ENCODE measurements around the gene SNTG2. TPM values are rescaled to one million over a fixed set of nuclear protein-coding genes. Genes with fewer than 3 reads are reported as not detected.

SNTG2 gene
- total and polyA plus RNA-seq, 2 experiments from 2014 or later: 0.66 to 1.0 TPM

DNA sequence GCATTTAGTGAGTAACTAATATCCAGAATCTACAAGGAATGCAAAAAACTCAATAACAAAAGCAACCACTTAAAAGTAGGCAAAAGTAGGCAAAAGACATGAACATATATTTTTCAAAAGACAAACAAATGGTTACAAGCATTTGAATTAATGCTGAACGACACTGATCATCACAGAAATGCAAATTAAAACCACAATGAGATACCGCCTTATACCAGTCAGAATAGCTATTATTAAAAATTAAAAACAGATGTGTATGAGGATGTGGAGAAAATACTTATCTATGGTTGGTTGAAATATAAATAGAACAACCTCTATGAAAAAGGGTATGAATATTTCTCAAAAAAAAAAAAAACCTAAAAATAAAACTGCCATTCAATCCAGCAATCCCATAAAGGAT lies 51.7 kb downstream of the SNTG2 start:
- TF ChIP-seq, protein P1, sequence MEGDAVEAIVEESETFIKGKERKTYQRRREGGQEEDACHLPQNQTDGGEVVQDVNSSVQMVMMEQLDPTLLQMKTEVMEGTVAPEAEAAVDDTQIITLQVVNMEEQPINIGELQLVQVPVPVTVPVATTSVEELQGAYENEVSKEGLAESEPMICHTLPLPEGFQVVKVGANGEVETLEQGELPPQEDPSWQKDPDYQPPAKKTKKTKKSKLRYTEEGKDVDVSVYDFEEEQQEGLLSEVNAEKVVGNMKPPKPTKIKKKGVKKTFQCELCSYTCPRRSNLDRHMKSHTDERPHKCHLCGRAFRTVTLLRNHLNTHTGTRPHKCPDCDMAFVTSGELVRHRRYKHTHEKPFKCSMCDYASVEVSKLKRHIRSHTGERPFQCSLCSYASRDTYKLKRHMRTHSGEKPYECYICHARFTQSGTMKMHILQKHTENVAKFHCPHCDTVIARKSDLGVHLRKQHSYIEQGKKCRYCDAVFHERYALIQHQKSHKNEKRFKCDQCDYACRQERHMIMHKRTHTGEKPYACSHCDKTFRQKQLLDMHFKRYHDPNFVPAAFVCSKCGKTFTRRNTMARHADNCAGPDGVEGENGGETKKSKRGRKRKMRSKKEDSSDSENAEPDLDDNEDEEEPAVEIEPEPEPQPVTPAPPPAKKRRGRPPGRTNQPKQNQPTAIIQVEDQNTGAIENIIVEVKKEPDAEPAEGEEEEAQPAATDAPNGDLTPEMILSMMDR (IDR thresholded peaks at IDR 0.05; ENCODE audit: low read depth, low read length): no peak
- Histone ChIP-seq H3K27ac (no peak overlapping the region), H3K36me3 (no peaks in the 10 kb centered on the region), H3K4me3 (no peak overlapping the region), H3K4me1 (ENCODE audit: low read depth) (no peaks in the 10 kb centered on the region), H3K9me3 (ENCODE audit: low read depth) (no peaks in the 10 kb centered on the region), H3K27me3 (no peaks in the 10 kb centered on the region)
- DNase-seq (ENCODE audit: low read depth in 1 of 2, low spot score in 1 of 2): no peak

DNA sequence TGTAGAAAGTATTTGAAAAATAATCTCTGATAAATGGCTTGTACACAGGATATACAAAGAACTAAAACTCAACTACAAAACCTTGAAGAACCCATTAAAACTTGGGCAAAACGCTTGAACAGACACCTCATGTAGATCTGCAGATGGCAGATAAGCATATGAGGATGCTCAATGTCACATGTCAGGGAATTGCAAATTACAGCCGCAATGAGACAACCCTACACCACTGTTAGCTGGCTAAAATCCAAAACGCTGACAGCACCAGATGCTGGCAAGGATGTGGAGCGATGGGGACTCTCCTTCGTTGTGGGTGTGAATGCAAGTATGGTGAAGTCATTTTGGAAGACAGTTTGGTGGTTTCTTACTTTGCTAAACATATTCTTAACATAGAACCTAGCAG lies 53.7 kb downstream of the SNTG2 start:
- Histone ChIP-seq H3K9me3 (ENCODE audit: low read depth) (no peaks in the 10 kb centered on the region), H3K27ac (no peak overlapping the region), H3K4me1 (ENCODE audit: low read depth) (no peaks in the 10 kb centered on the region), H3K36me3 (no peaks in the 10 kb centered on the region), H3K4me3 (no peak overlapping the region), H3K27me3 (no peaks in the 10 kb centered on the region)
- TF ChIP-seq, protein P1 (IDR thresholded peaks at IDR 0.05; ENCODE audit: low read depth, low read length): no peak
- no peak for DNase-seq (ENCODE audit: low read depth in 1 of 2, low spot score in 1 of 2)

DNA sequence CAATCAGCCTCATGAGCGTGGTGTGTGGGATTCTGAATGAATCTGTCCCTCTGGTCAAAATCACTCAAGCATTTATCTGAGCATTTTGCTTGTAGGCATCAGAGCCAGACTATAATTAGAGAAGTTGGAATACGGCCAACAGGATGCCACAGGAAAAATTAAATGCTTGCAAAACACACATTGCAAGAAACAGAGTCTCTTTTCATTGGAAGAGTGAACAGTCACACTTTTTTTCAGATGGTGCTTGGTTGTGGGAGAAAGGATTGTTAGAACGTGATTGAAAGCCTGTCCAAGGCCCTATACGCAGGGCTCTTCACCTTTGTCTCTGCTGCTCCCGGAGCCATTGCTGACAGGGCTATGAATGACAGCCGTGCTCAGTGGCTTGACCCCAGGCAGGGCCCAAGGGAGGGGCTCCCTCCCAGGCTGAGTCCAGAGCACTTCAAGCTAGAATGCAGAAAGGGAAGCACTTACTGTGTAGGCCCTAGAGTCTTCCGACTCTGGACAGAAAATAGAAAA lies 59.8 kb downstream of the SNTG2 start:
- TF ChIP-seq, protein P1 (IDR thresholded peaks at IDR 0.05; ENCODE audit: low read depth, low read length): no peak
- Histone ChIP-seq H3K27ac (peak overlapping the region; percentile 94), H3K4me1 (ENCODE audit: low read depth) (peaks cover 24% of the 10 kb centered on the region), H3K27me3 (no peaks in the 10 kb centered on the region), H3K9me3 (ENCODE audit: low read depth) (no peaks in the 10 kb centered on the region), H3K36me3 (no peaks in the 10 kb centered on the region), H3K4me3 (no peak overlapping the region)
- DNase-seq (ENCODE audit: low read depth in 1 of 2, low spot score in 1 of 2): peak; percentile 30 to 87

DNA sequence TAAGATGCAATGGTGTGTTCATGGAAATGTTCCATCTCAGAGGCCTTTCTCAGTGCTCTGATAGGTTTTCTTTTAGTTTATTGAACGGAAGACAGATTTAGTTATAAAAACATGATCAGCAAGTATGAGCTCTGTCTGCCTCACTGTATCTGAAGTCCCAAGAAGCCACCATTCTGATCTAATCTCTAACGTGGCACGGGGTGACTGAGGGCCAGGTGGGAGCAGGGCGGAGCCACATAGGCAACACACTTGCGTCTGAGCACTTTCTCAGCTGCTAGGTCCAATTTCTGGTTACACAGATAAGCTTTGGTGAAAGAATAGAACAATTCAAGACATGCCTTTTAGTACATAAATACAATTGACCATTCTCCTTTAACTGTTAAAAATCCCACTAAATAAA lies 60.4 kb downstream of the SNTG2 start:
- Histone ChIP-seq H3K36me3 (no peaks in the 10 kb centered on the region), H3K4me3 (no peak overlapping the region), H3K4me1 (ENCODE audit: low read depth) (peaks cover 24% of the 10 kb centered on the region), H3K27ac (peak overlapping the region; percentile 94), H3K9me3 (ENCODE audit: low read depth) (no peaks in the 10 kb centered on the region), H3K27me3 (no peaks in the 10 kb centered on the region)
- no peak for DNase-seq (ENCODE audit: low read depth in 1 of 2, low spot score in 1 of 2)
- TF ChIP-seq, protein P1 (IDR thresholded peaks at IDR 0.05; ENCODE audit: low read depth, low read length): no peak

DNA sequence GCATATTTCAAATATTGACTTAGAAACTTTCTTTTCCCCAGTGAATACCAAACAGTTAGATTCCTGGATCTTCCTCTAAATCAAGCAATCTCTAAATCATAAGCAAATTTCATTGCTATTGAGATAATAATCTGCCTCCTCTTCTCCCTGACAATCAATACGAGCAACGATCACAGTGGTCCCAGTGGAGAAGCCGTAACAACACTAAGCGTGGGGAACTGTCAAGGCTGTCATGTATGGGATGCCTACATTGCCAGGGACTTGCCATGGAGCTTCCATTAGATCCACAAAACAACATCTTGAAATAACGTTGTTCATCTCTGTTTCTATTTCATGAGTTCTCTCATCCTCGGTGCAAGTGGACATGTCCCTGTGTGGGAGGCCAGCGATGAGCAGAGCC lies 61.3 kb downstream of the SNTG2 start:
- H3K27ac ChIP-seq: peak overlapping the region; percentile 94
- no peak overlapping the region for H3K4me3 ChIP-seq
- H3K36me3 ChIP-seq: no peaks in the 10 kb centered on the region
- H3K27me3 ChIP-seq: no peaks in the 10 kb centered on the region
- H3K9me3 ChIP-seq (ENCODE audit: low read depth): no peaks in the 10 kb centered on the region
- TF ChIP-seq, protein P1 (IDR thresholded peaks at IDR 0.05; ENCODE audit: low read depth, low read length): no peak
- no peak for DNase-seq (ENCODE audit: low read depth in 1 of 2, low spot score in 1 of 2)
- peaks cover 29% of the 10 kb centered on the region for H3K4me1 ChIP-seq (ENCODE audit: low read depth)

DNA sequence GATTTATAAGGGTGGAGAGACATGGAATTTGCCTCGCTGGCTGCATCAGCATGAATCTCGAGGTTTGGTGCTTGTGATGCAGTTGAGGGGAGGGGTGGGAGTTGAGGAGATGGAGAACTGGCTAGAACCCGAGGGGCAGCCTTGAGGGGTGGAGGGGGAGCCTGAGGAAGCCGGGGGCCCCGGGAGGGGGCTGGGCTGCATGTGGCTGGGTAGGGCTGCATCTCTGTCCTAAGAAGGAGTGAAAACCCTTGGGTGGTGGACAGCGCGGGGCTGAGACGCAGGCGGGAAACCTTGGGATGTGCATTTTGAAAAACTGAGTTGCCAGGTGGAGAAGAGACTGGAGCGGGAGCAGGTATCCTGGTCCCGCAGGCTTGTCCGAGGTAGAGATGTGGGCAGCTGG lies 64.2 kb downstream of the SNTG2 start:
- H3K27me3 ChIP-seq: no peaks in the 10 kb centered on the region
- H3K9me3 ChIP-seq (ENCODE audit: low read depth): no peaks in the 10 kb centered on the region
- peaks cover 39% of the 10 kb centered on the region for H3K4me1 ChIP-seq (ENCODE audit: low read depth)
- no peak for DNase-seq (ENCODE audit: low read depth in 1 of 2, low spot score in 1 of 2)
- H3K27ac ChIP-seq: no peak overlapping the region
- TF ChIP-seq, protein P1 (IDR thresholded peaks at IDR 0.05; ENCODE audit: low read depth, low read length): no peak
- H3K36me3 ChIP-seq: no peaks in the 10 kb centered on the region
- no peak overlapping the region for H3K4me3 ChIP-seq

Data from cardiac muscle cell (in vitro differentiated cells and primary cell).